SIG-M5 (cell line): ENCODE measurements around the gene CAMP.

Experiments
- DNase-seq: peaks from one replicate; lab custom pipeline; 2025; lab: John Stamatoyannopoulos, UW

CAMP gene

DNA sequence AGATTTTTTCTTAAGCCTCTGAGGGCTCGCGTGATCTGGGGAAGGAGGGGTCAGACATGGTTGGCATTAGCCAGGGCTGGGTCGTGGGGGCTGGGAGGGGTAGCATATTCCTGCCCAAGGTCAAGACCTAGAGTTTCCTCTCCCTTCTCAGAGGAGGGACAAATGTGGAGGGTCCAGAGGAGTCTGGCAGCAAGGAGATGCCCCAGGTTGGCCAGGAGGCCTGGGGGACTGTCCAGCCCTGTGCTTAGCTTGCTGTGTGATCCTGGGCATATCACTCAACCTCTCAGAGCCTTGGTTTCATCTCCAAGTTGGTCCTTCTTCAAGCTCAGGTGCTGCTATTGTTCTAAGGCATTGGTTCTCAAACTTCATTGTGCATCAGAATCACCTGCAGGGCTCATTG lies 9.1 kb upstream of the CAMP start:
- DNase-seq, result no peak

DNA sequence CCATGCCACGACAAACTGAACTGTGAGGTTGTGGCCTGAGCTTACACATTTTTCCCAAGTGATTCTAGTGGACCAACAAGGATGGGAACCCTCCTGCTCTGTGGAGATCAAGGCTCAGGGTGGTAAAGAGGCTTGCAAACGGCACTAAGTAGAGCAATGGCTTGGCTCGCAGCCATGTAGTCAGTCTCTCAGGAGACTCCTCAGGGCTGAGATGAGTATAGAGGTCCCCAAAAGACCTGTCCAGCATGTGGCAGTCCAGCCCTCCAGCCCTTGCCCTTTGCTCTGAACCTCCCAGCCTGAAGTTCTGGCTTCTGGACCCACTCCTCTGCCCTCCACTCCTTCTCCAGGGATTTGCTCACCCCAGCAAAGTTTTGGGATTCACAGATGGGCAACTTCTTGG lies 8.3 kb upstream of the CAMP start:
- DNase-seq, result no peak

GRCh38 chr3:48215466-48215865 lies 7.8 kb upstream of the CAMP start:
- DNase-seq, result no peak

DNA sequence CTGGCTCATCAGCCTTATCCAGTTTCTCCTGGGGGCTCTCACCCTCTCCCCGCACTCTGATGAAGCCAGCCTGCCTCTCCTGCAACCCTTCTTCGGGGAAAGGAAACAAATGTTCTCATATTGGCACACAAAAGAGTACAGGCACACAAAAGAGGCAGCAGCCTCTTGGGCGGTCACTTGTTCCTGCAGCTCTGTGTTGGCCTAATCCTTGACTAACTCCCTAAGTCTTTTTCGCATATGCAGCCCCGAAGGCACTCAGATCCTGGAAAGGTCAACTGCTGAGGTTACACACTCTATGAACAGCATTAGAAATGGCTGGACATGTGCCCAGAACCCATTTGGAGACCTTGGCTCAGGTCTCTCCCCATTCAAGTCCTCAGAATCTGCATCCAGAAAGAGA lies 7.4 kb upstream of the CAMP start:
- DNase-seq, result no peak

DNA sequence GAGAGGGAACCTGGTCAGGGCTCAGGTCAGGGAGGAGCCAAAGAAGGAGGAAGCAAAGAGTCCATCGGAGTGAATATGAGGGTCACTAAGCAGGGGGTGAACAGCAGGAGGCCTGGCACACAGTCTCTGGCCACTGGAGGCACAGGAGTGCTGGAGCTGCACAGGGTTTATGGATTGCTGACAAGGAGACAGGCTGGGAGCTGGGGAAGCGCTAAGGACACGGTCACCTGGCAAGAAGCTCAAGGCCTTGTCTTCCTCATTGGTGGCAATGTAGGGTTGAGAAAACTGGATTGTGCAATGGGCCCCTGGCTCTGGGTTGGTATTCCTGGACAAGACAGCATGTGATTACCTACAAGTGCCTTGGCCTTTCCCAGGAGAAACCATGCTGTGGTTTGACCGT lies 5.8 kb upstream of the CAMP start:
- DNase-seq, result no peak

GRCh38 chr3:48218537-48218936 lies 4.8 kb upstream of the CAMP start:
- DNase-seq, result no peak

- no peak for DNase-seq
Observed at GRCh38 chr3:48219543-48219942, 3.8 kb upstream of the CAMP start.

DNA sequence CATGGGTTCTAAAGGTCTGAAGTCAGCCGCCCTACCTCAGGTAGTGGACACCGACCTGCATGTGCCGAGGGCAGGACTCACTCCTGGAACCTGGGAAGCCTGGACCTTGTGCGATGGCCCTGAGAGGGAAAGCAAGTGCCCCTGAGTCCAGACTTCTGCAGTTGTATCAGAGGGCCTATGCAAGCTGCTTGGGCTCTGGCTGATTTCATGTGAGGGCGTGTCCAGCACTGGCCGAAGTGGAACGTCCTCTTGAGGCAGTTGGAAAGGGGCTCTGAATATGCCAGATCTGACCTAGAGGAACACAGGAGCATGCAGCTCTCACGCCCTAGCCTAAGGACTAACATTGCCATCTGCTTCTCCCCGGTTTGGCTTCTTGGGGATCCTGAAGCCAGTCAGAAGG lies 2.5 kb upstream of the CAMP start:
- no peak for DNase-seq

- no peak for DNase-seq
Observed at GRCh38 chr3:48225587-48225986, 2.3 kb downstream of the CAMP start.

- no peak for DNase-seq
Observed at GRCh38 chr3:48226939-48227338, 3.6 kb downstream of the CAMP start.

- no peak for DNase-seq
Observed at GRCh38 chr3:48232232-48232631, 8.9 kb downstream of the CAMP start.

- DNase-seq, result peak; percentile 28
Observed at GRCh38 chr3:48232734-48233133, 9.4 kb downstream of the CAMP start.

DNA sequence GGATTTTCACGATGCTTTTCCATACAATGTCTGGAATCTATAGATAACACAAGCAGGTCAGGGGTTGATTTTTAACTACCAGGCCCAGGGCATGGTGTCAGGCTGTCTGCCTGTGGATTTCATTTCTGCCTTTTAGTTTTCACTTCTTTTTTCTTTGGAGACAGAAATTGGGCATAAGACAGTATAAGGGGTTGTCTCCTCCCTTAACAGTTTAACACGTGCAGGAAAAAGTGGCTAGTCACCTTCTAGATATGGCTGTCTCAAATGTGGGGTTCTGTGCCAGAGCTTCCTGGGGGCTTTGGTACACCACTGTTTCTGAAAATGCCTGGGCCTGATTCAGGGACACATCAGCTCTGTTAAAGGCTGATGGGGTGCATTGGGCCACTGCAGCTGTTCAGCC lies 10.2 kb downstream of the CAMP start:
- no peak for DNase-seq

- DNase-seq, result no peak
Observed at GRCh38 chr3:48236531-48236930, 13.2 kb downstream of the CAMP start.

DNA sequence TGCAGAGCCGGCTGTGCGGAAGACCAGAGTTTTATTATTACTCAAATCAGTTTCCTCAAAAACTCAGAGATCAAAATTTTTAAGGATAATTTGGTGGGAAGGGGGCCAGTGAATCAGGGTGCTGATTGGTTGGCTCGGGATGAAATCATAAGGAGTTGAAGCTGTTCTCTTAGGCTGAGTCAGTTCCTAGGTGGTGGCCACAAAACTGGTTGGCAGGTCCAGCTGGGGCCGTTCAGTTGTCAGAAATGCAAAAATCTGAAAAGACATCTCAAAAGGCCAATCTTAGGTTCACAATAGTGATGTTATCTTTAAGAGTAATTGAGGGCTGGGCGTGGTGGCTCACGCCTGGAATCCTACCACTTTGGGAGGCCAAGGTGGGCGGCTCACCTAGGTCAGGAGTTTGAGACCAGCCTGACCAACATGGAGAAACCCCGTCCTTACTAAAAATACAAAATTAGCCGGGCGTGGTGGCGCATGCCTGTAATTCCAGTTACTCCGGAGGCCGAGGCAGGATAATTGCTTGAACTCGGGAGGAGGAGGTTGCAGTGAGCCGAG lies 15.3 kb downstream of the CAMP start:
- no peak for DNase-seq

DNA sequence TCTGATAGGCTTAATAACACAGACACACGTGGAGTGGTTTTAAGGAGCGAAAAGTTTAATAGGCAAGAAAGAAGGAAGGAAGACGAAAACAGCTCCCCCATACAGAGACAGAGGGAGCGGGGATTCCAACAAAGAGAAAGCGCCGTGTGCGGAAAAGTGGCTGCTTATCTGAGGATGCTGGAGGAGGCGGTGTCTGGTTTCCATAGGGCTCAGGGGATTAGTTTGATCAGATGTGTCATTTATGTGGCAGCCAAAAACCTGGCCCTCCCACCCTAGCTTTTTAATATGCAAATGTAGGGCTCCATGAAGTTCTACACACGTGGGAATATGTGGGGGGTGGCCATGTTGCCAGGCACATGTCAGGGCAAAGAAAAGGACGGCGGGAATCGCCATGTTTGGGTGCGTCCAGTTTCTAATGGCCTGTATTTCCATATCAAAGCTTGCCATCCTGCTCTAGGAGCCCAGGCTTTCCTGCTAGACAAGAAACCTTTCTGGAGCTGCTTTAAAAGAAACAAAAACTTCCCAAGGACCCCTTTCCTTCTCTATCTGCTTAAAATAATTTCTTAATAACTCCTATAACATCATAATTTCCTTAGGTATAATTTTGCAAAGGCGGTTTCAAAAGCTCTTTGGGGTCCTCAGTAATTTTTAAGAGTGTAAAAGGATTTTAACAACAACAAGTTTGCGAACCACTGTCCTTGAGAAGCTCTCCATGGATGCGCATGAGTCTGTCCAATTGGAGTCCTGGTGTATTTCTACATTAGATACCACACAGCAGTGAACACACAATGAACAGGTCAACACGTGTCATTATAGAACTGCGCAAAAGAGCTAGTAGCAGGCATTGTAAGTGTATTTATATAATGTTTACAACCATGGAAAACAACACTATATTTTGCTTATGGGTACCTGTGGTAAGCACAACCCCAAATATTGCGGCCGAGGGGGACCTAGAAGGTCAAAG lies 17.0 kb downstream of the CAMP start:
- DNase-seq, result no peak

DNA sequence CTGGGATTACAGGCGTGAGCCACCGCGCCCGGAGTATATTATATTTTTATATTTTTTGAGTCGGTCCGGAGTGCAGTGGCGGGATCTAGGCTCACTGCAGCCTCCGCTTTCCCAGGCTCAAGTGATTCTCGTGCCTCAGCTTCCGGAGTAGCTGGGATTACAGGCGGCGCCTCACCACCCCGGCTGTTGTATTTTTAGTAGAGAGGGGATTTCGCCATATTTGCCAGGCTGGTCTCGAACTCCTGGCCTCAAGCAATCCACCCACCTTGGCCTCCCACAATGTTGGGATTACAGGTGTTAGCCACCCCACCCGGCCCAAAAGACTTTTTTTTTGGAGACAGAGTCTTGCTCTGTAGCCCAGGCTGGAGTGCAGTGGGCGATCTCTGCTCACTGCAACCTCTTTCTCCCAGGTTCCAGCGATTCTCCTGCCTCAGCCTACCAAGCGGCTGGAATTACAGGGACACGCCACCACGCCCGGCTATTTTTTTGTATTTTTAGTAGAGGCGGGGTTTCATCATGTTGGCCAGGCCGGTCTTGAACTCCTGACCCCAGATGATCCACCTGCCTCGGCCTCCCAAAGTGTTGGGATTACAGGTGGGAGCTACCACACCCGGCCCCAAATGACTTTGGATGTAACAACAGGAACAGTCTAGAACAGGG lies 18.6 kb downstream of the CAMP start:
- DNase-seq, result no peak

DNA sequence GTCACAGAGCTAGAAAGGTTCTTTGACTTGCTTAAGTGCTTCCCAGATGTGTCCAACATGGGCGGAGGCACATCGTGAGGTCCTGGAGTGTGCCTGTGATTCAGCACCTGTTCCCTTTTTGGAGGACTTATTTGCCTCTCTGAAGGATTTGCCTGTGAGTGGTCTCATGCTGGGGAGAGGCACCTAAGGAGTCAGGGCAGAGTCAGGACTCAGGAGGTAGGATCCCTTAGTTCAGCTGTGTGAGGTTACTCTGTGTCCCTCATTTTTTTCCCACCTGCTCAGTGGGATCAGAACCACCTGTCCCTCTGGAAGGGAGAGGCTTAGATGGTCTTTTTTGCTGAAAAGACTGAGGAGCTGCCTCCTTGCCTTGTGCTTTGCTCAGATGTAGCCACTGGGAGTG lies 20.6 kb downstream of the CAMP start:
- DNase-seq, result no peak

- no peak for DNase-seq
Observed at GRCh38 chr3:48244461-48244860, 21.2 kb downstream of the CAMP start.

DNA sequence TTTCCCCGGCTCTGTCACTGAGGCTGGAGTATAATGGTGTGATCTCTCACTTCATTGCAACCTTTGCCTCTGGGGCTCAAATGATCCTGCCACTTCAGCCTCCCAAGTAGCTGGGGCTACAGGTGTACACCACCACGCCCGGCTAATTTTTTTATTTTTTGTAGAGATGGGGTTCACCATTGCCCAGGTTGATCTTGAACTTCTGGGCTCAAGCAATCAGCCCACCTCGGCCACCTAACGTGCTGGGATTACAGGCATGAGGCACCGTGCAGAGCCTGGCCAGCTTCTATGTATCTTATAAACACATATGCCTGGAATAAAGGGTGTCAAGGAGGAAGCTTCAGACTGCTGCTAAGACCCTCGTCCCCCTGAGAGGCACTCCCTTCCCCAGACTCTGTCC lies 21.8 kb downstream of the CAMP start:
- no peak for DNase-seq

- DNase-seq, result no peak
Observed at GRCh38 chr3:48247401-48247811, 24.1 kb downstream of the CAMP start.

- DNase-seq, result no peak
Observed at GRCh38 chr3:48248095-48248850, 25.0 kb downstream of the CAMP start.
